GM12878 (cell line): ENCODE results near the gene LRTM2. TPM values are rescaled to one million over a fixed set of nuclear protein-coding genes. Genes with fewer than 3 reads are reported as not detected.

Source experiments
- ATAC-seq: fragments of 200-7000 bp; cut with Tn5 transposase; 3 replicates; pipeline ENCODE4 v1.9.1; 2020; ENCODE audit warnings: mild to moderate bottlenecking, moderate library complexity
- BruUV-seq: library from RNA; stranded (reverse); fragments of 400-500 nt; replicated peaks from 2 replicates; lab custom pipeline; 2021; lab: Mats Ljungman, UMichigan
- CTCF ChIA-PET: fragments of 300-600 bp; sonication (Branson Sonifier 250); formaldehyde crosslinking; extraction: SDS; loops from one replicate; lab custom pipeline; 2021; ENCODE audit warnings: inconsistent platforms; lab: Yijun Ruan, JAX
- POLR2A ChIA-PET: fragments of 350-600 bp; formaldehyde crosslinking; extraction: SDS; loops from one replicate; lab custom pipeline; 2021; ENCODE audit warnings: inconsistent platforms; lab: Charles Lee
- RAD21 ChIA-PET: fragments of 300-600 bp; sonication (Branson Sonifier 250); formaldehyde crosslinking; loops from one replicate; lab custom pipeline; 2023; ENCODE audit warnings: antibody characterized with exemption; ENCODE audit not compliant: unreplicated experiment; lab: Charles Lee
- SMC1A ChIA-PET: fragments of 300-600 bp; sonication (Branson Sonifier 250); formaldehyde crosslinking; loops from one replicate; lab custom pipeline; 2023; ENCODE audit not compliant: unreplicated experiment, uncharacterized antibody; lab: Charles Lee
- DNase-seq: peaks from one replicate; pipeline ENCODE4 v3.0.0-alpha.2; 2011; ENCODE audit warnings: low read depth, low spot score
- FAIRE-seq: peaks from 3 replicates; lab custom pipeline; 2011; peaks lifted over from hg19 to GRCh38; lab: Jason Lieb, UNC
- H2AFZ ChIP-seq: 2 replicates; pipeline ENCODE4 v1.6.0; 2011; ENCODE audit warnings: low read depth, low read length, control low read depth; ENCODE audit not compliant: control insufficient read depth
- H3K27ac ChIP-seq: 2 replicates; pipeline ENCODE4 v1.5.1; 2011; ENCODE audit warnings: control low read depth; ENCODE audit not compliant: control insufficient read depth, insufficient read depth
- H3K27me3 ChIP-seq, 2 experiments: replicated peaks in 1 of 2; 2 replicates each; pipeline versions ENCODE4 v1.6.0 to v1.6.1; 2011; ENCODE audit warnings: low read length in 1 of 2; ENCODE audit not compliant: control insufficient read depth in 2 of 2, insufficient read depth in 2 of 2
- H3K36me3 ChIP-seq, 2 experiments: 2 replicates each; pipeline ENCODE4 v1.5.1; 2011; ENCODE audit warnings: low read length in 1 of 2; ENCODE audit not compliant: control insufficient read depth in 2 of 2, insufficient read depth in 2 of 2
- H3K4me1 ChIP-seq: 2 replicates; pipeline ENCODE4 v1.6.1; 2011; ENCODE audit warnings: mild to moderate bottlenecking, low read length, moderate library complexity, mixed read lengths; ENCODE audit not compliant: control insufficient read depth, insufficient read depth
- H3K4me2 ChIP-seq: 2 replicates; pipeline ENCODE4 v1.6.0; 2011; ENCODE audit warnings: control low read depth; ENCODE audit not compliant: control insufficient read depth, insufficient read depth
- H3K4me3 ChIP-seq: fragments of 200-600 bp; sonication (generic); 2 replicates; pipeline ENCODE4 v1.5.1; 2016
- H3K79me2 ChIP-seq: 2 replicates; pipeline ENCODE4 v1.6.0; 2011; ENCODE audit warnings: low read length; ENCODE audit not compliant: control insufficient read depth, insufficient read depth
- H3K9ac ChIP-seq: 2 replicates; pipeline ENCODE4 v1.8.0; 2011; ENCODE audit warnings: low read length, control low read depth, mixed read lengths; ENCODE audit not compliant: control insufficient read depth, insufficient read depth
- H3K9me3 ChIP-seq: replicated peaks from 3 replicates; pipeline ENCODE4 v1.5.1; 2011; ENCODE audit warnings: mild to moderate bottlenecking, low read length; ENCODE audit not compliant: control insufficient read depth, insufficient read depth
- H4K20me1 ChIP-seq: 2 replicates; pipeline ENCODE4 v1.6.0; 2011; ENCODE audit not compliant: control insufficient read depth, insufficient read depth
- KDM1A ChIP-seq: fragments of 200-600 bp; sonication (generic); IDR thresholded peaks from 2 replicates; pipeline ENCODE4 v1.6.1; 2016; ENCODE audit warnings: borderline replicate concordance
- MEF2B ChIP-seq: fragments of 450-650 bp; IDR thresholded peaks from 2 replicates; pipeline ENCODE4 v1.6.1; 2018; ENCODE audit warnings: mild to moderate bottlenecking, moderate library complexity; ENCODE audit not compliant: partially characterized antibody, poor library complexity, severe bottlenecking
- NFIC ChIP-seq: IDR thresholded peaks from 2 replicates; pipeline ENCODE4 v1.6.1; 2012; ENCODE audit warnings: low read depth, mild to moderate bottlenecking, inconsistent platforms, low read length, moderate library complexity
- PAX8 ChIP-seq: fragments of 450-650 bp; IDR thresholded peaks from 2 replicates; pipeline ENCODE4 v1.6.1; 2017; ENCODE audit warnings: mild to moderate bottlenecking, moderate library complexity
- RBBP5 ChIP-seq: fragments of 200-600 bp; sonication (generic); conservative IDR thresholded peaks from 2 replicates; pipeline ENCODE4 v1.6.1; 2016
- ZNF24 ChIP-seq: fragments of 450-650 bp; IDR thresholded peaks from 2 replicates; pipeline ENCODE4 v1.6.1; 2017; ENCODE audit warnings: antibody characterized with exemption, mild to moderate bottlenecking
- WGBS: methylation state at CpG from one replicate; pipeline ENCODE4 v1.1.6; 2016; ENCODE audit warnings: low lambda C conversion rate; ENCODE audit not compliant: insufficient replicate concordance, insufficient coverage; ENCODE audit errors: missing lambda C conversion rate; 5-methylcytosine and 5-hydroxymethylcytosine counted together
- in situ Hi-C: fragments of 300-500 bp; cut with MboI; formaldehyde crosslinking; loops from 9 replicates; pipeline ENCODE4 v1.14.3; 2018; ENCODE audit warnings: mixed read lengths
- intact Hi-C: fragments of 100-400 bp; cut with micrococcal nuclease; formaldehyde crosslinking; loops from one replicate; pipeline ENCODE4 v1.14.2; 2022; ENCODE audit not compliant: unreplicated experiment
- polyA plus RNA-seq, 11 experiments: library from polyadenylated mRNA; depleted of rRNA in 4 of 11; unstranded in 6 of 11; stranded (reverse) in 5 of 11; fragments of >200 nt; fragmentation: Nextera tagmentation in 4 of 11; fragmentation: Illumina TruSeq in 1 of 11; extraction: Ambion mirVana in 4 of 11; extraction: Trizol in 1 of 11; gene quantifications; 1 replicate in 1 of 11; 2 replicates in 10 of 11; pipeline versions ENCODE4 v1.2.1 to v1.2.3, GENCODE V29; 2011 to 2016; ENCODE audit warnings: inconsistent platforms in 2 of 11, missing spikeins in 2 of 11, low read depth in 1 of 11
- total RNA-seq, 4 experiments: library from RNA; depleted of rRNA in 3 of 4; stranded (reverse); fragments of >200 nt in 3 of 4; fragmentation: Illumina TruSeq in 1 of 4; extraction: Trizol in 1 of 4; gene quantifications; 2 replicates each; pipeline versions ENCODE4 v1.2.1 to v1.2.3, GENCODE V29; 2013 to 2021
- TF ChIP-seq, protein P1 (sequence below): fragments of 150-350 bp; IDR thresholded peaks from 2 replicates; pipeline ENCODE4 v1.6.1; 2016; ENCODE audit warnings: low read depth, low read length
- TF ChIP-seq, protein P2 (sequence below): fragments of 450-650 bp; IDR thresholded peaks from 2 replicates; pipeline ENCODE4 v1.6.1; 2017; ENCODE audit warnings: mild to moderate bottlenecking, low read depth, inconsistent platforms; ENCODE audit not compliant: poor library complexity, severe bottlenecking

Gene LRTM2
- total and polyA plus RNA-seq, 10 of the 15 experiments (the other 5 are each of a cell fraction or from before 2014, with no cell fraction given) = 0.05 TPM; not detected in 9

DNA sequence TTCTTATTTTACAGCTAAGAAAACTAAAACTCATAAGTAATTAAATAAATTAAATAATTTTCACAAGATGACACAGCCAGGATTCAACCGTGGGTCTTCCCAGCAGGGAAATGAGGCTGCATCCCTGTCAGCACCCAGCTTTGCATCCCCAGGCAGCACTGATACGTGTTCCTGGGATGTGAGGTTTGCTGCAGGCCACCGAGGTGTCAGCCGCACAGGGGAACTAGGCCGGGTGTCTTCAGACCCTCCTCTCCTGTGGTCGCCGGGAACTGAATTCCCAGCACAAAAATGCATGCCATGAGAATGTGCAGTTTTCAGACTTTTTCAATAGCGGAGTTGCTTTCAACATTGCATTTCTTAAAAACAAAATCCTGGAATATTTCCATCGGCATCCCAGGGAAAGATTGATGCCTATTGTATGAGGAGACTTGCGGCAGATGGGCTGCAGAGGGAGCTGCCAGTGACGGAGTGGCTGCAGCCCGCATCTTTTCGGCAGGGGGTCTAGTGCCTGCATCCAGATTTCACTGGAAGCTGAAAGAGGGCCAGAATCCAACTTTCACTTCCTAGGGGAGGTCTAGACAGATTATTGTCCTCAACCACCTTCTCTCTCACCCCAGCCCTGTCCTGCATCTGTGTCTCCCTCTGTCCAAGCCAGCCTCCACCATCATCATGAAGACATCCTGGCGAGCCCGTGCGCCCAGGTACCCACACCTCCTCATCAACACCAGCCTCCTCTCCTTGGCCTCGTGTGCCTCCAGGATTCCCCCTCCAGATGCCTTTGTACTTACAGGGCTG lies 12.6 kb downstream of the LRTM2 start:
- intact Hi-C loops = no loop called here
- Histone ChIP-seq H3K4me2 (no peak overlapping the region), H3K79me2 (no peaks in the 10 kb centered on the region), H3K27me3 (peaks cover 2 to 4% of the 10 kb centered on the region in 2 experiments; a peak in 3 of 4 replicates), H4K20me1 (no peaks in the 10 kb centered on the region), H3K9ac (no peak overlapping the region), H2AFZ (no peak overlapping the region), H3K4me1 (no peaks in the 10 kb centered on the region), H3K9me3 (no peaks in the 10 kb centered on the region), H3K36me3 (no peaks in the 10 kb centered on the region), H3K4me3 (no peak overlapping the region), H3K27ac (no peak overlapping the region)
- SMC1A ChIA-PET = no interaction called here
- in situ Hi-C loops = no loop called here
- RAD21 ChIA-PET = no interaction called here
- POLR2A ChIA-PET = interaction anchor here (0.5 kb wide), 1 partner anchor 135 kb away, joined by 4 read pairs; no protein-coding TSS in a partner anchor
- no peak for ATAC-seq
- CTCF ChIA-PET = interaction anchor here (0.7 kb wide), 1 partner anchor 192 kb away, joined by 3 read pairs; no protein-coding TSS in a partner anchor
- no peak for DNase-seq
- TF ChIP-seq KDM1A (no peak), MEF2B (no peak)
- FAIRE-seq = no peak
- no TSS peak for BruUV-seq
- 65% methylated on average over 17 of the region's 17 CpGs for whole genome bisulfite sequencing

DNA sequence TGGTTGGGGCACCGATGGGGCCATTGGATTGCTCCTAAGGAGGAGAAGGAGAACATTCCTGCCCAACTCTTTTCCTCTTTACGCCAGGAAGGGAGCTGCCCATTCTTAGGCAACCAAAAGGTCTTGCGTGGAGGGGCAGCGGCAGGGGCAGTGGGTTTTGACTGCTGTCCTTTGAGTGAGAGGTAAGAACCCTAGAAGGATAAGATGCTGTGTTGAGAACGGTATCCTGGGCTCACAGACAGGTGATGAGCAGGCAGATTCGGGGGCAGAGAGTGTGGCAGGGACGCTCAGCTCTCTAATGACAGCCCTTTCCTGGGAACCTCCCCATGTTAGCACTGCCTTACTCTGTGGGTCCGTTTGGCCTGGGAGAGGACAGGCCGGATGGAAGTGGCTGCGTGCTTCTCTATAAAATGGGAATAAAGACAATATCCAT lies 13.2 kb downstream of the LRTM2 start:
- TF ChIP-seq, protein P1, sequence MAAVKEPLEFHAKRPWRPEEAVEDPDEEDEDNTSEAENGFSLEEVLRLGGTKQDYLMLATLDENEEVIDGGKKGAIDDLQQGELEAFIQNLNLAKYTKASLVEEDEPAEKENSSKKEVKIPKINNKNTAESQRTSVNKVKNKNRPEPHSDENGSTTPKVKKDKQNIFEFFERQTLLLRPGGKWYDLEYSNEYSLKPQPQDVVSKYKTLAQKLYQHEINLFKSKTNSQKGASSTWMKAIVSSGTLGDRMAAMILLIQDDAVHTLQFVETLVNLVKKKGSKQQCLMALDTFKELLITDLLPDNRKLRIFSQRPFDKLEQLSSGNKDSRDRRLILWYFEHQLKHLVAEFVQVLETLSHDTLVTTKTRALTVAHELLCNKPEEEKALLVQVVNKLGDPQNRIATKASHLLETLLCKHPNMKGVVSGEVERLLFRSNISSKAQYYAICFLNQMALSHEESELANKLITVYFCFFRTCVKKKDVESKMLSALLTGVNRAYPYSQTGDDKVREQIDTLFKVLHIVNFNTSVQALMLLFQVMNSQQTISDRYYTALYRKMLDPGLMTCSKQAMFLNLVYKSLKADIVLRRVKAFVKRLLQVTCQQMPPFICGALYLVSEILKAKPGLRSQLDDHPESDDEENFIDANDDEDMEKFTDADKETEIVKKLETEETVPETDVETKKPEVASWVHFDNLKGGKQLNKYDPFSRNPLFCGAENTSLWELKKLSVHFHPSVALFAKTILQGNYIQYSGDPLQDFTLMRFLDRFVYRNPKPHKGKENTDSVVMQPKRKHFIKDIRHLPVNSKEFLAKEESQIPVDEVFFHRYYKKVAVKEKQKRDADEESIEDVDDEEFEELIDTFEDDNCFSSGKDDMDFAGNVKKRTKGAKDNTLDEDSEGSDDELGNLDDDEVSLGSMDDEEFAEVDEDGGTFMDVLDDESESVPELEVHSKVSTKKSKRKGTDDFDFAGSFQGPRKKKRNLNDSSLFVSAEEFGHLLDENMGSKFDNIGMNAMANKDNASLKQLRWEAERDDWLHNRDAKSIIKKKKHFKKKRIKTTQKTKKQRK = no peak
- TF ChIP-seq ZNF24 (no peak), RBBP5 (no peak), NFIC (no peak), PAX8 (no peak)
- TF ChIP-seq, protein P2, sequence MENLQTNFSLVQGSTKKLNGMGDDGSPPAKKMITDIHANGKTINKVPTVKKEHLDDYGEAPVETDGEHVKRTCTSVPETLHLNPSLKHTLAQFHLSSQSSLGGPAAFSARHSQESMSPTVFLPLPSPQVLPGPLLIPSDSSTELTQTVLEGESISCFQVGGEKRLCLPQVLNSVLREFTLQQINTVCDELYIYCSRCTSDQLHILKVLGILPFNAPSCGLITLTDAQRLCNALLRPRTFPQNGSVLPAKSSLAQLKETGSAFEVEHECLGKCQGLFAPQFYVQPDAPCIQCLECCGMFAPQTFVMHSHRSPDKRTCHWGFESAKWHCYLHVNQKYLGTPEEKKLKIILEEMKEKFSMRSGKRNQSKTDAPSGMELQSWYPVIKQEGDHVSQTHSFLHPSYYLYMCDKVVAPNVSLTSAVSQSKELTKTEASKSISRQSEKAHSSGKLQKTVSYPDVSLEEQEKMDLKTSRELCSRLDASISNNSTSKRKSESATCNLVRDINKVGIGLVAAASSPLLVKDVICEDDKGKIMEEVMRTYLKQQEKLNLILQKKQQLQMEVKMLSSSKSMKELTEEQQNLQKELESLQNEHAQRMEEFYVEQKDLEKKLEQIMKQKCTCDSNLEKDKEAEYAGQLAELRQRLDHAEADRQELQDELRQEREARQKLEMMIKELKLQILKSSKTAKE = no peak
- BruUV-seq = no TSS peak

More for the DNA sequence above, 13.2 kb downstream of the LRTM2 start:
- Histone ChIP-seq H3K27ac (no peak overlapping the region), H3K36me3 (no peaks in the 10 kb centered on the region), H3K9ac (no peak overlapping the region), H3K4me1 (no peaks in the 10 kb centered on the region), H2AFZ (no peak overlapping the region), H3K4me2 (no peak overlapping the region), H3K4me3 (no peak overlapping the region), H3K27me3 (peaks cover 2 to 4% of the 10 kb centered on the region in 2 experiments; a peak in 3 of 4 replicates), H4K20me1 (no peaks in the 10 kb centered on the region), H3K79me2 (no peaks in the 10 kb centered on the region), H3K9me3 (no peaks in the 10 kb centered on the region)
- FAIRE-seq = no peak
- DNase-seq = no peak
- SMC1A ChIA-PET = no interaction called here
- CTCF ChIA-PET = interaction anchor here (0.7 kb wide), 1 partner anchor 193 kb away, joined by 3 read pairs; no protein-coding TSS in a partner anchor
- in situ Hi-C loops (no loop called here), intact Hi-C loops (no loop called here)
- RAD21 ChIA-PET = no interaction called here
- POLR2A ChIA-PET = interaction anchor here (0.5 kb wide), 1 partner anchor 134 kb away, joined by 4 read pairs; no protein-coding TSS in a partner anchor
- ATAC-seq = no peak
- WGBS = 47% methylated on average over 10 of the region's 10 CpGs
